OCI-LY7 (cell line): ENCODE results near the gene NAV2. TPM values are rescaled to one million over a fixed set of nuclear protein-coding genes. Genes with fewer than 3 reads are reported as not detected.
"Not testable (repeated sequence)": the region's sequence is repeated elsewhere in the genome, so short reads cannot be mapped to it uniquely, and the experiment has no call there.

ENCODE experiments used
- BruUV-seq: library from RNA; stranded (reverse); fragments of 400-500 nt; replicated peaks from 2 replicates; lab custom pipeline; 2021; lab: Mats Ljungman, UMichigan
- CTCF ChIA-PET: fragments of 300-600 bp; sonication (Branson Sonifier 250); formaldehyde crosslinking; loops from one replicate; lab custom pipeline; 2022; ENCODE audit warnings: antibody characterized with exemption; ENCODE audit not compliant: unreplicated experiment; lab: Charles Lee
- POLR2A ChIA-PET: fragments of 300-600 bp; sonication (Branson Sonifier 250); formaldehyde crosslinking; loops from one replicate; lab custom pipeline; 2022; ENCODE audit warnings: antibody characterized with exemption; lab: Charles Lee
- DNase-seq: peaks from one replicate; pipeline ENCODE4 v3.0.0-alpha.2; 2015; ENCODE audit warnings: low spot score
- H2AFZ ChIP-seq: fragments of 200-600 bp; sonication (generic), shearing (Covaris generic); 2 replicates; pipeline ENCODE4 v1.6.1; 2014; ENCODE audit warnings: mild to moderate bottlenecking, antibody characterized with exemption, low read length, moderate library complexity
- H3K27ac ChIP-seq: fragments of 200-600 bp; sonication (generic); 2 replicates; pipeline ENCODE4 v1.5.1; 2014; ENCODE audit warnings: mixed run types, low read depth, mild to moderate bottlenecking, moderate library complexity, low read length, inconsistent platforms; ENCODE audit not compliant: poor library complexity, severe bottlenecking
- H3K36me3 ChIP-seq: fragments of 200-600 bp; sonication (generic); 2 replicates; pipeline ENCODE4 v1.6.1; 2014; ENCODE audit warnings: mild to moderate bottlenecking, antibody characterized with exemption, low read length, moderate library complexity, mixed read lengths; ENCODE audit not compliant: insufficient read depth
- H3K4me1 ChIP-seq: fragments of 200-600 bp; sonication (generic); 2 replicates; pipeline ENCODE4 v1.5.1; 2014; ENCODE audit warnings: mild to moderate bottlenecking, low read length; ENCODE audit not compliant: insufficient read depth, poor library complexity, severe bottlenecking
- H3K4me2 ChIP-seq: fragments of 200-600 bp; sonication (generic); 2 replicates; pipeline ENCODE4 v1.6.1; 2014; ENCODE audit warnings: mild to moderate bottlenecking, low read length
- H3K4me3 ChIP-seq: fragments of 200-600 bp; sonication (generic); 2 replicates; pipeline ENCODE4 v1.5.1; 2014; ENCODE audit warnings: mild to moderate bottlenecking, low read depth, low read length; ENCODE audit not compliant: poor library complexity, severe bottlenecking
- H3K79me2 ChIP-seq: fragments of 200-600 bp; sonication (generic); 2 replicates; pipeline ENCODE4 v1.6.1; 2016; ENCODE audit warnings: low read depth, mild to moderate bottlenecking, low read length, moderate library complexity, mixed read lengths; ENCODE audit not compliant: insufficient read depth
- H3K9me2 ChIP-seq: fragments of 200-600 bp; sonication (generic); 2 replicates; pipeline ENCODE4 v1.6.1; 2016; ENCODE audit warnings: mild to moderate bottlenecking, low read length, mixed read lengths; ENCODE audit not compliant: insufficient read depth
- H3K9me3 ChIP-seq: fragments of 200-600 bp; sonication (generic); 2 replicates; pipeline ENCODE4 v1.6.1; 2014; ENCODE audit warnings: mild to moderate bottlenecking, mixed run types, low read length, mixed read lengths
- H4K20me1 ChIP-seq: fragments of 200-600 bp; sonication (generic); 2 replicates; pipeline ENCODE4 v1.6.1; 2014; ENCODE audit warnings: mild to moderate bottlenecking, antibody characterized with exemption, low read length, moderate library complexity, mixed read lengths; ENCODE audit not compliant: insufficient read depth
- EZH2phosphoT487 ChIP-seq: fragments of 200-600 bp; sonication (generic); IDR thresholded peaks from 2 replicates; pipeline ENCODE4 v1.6.1; 2018; ENCODE audit warnings: low read depth, borderline replicate concordance, mild to moderate bottlenecking, mixed run types, antibody characterized with exemption, low read length, moderate library complexity, mixed read lengths
- intact Hi-C: fragments of 100-400 bp; cut with micrococcal nuclease; formaldehyde crosslinking; loops from one replicate; pipeline ENCODE4 v1.10.0; 2022; ENCODE audit not compliant: unreplicated experiment
- total RNA-seq, 2 experiments: library from RNA; depleted of rRNA in 1 of 2; stranded (reverse); fragments of >200 nt in 1 of 2; shearing (Covaris generic) in 1 of 2; gene quantifications; 2 replicates each; pipeline ENCODE4 v1.2.3, GENCODE V29; 2014 to 2022
- TF ChIP-seq, protein P1 (sequence below): fragments of 200-600 bp; sonication (generic); conservative IDR thresholded peaks from 2 replicates; pipeline ENCODE4 v1.5.1; 2014; ENCODE audit warnings: mild to moderate bottlenecking, antibody characterized with exemption, low read length, moderate library complexity, mixed read lengths

NAV2 gene
- total RNA-seq, 2 experiments from 2014 or later: 0.06 to 0.68 TPM

DNA sequence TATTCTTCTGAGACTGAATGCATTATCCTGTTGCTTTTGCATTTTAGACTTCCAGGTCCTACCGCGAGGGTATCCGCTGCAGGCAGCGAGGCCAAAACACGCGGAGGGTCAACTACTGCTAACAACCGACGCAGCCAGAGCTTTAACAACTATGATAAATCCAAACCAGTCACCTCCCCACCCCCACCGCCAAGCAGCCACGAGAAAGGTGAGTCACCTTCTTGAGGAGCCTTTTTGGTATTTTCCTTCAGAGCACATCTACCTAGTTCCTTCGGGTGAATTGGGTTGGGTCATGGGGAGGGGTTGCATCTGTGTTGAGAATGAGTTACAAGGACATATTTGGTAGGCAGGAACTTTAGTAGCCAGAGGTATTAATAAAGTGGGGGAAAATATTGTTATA lies 179.8 kb downstream of the NAV2 start:
- Histone ChIP-seq H3K4me1 (no peaks in the 10 kb centered on the region), H2AFZ (no peak overlapping the region), H3K4me3 (no peak overlapping the region), H3K27ac (no peak overlapping the region), H3K4me2 (no peak overlapping the region), H3K79me2 (no peaks in the 10 kb centered on the region), H4K20me1 (no peaks in the 10 kb centered on the region), H3K9me3 (no peaks in the 10 kb centered on the region), H3K36me3 (no peaks in the 10 kb centered on the region), H3K9me2 (no peaks in the 10 kb centered on the region)
- TF ChIP-seq EZH2phosphoT487: no peak
- TF ChIP-seq, protein P1, sequence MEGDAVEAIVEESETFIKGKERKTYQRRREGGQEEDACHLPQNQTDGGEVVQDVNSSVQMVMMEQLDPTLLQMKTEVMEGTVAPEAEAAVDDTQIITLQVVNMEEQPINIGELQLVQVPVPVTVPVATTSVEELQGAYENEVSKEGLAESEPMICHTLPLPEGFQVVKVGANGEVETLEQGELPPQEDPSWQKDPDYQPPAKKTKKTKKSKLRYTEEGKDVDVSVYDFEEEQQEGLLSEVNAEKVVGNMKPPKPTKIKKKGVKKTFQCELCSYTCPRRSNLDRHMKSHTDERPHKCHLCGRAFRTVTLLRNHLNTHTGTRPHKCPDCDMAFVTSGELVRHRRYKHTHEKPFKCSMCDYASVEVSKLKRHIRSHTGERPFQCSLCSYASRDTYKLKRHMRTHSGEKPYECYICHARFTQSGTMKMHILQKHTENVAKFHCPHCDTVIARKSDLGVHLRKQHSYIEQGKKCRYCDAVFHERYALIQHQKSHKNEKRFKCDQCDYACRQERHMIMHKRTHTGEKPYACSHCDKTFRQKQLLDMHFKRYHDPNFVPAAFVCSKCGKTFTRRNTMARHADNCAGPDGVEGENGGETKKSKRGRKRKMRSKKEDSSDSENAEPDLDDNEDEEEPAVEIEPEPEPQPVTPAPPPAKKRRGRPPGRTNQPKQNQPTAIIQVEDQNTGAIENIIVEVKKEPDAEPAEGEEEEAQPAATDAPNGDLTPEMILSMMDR: no peak
- intact Hi-C loops: no loop called here
- CTCF ChIA-PET: no interaction called here
- POLR2A ChIA-PET: no interaction called here
- BruUV-seq: no TSS peak
- DNase-seq: no peak

DNA sequence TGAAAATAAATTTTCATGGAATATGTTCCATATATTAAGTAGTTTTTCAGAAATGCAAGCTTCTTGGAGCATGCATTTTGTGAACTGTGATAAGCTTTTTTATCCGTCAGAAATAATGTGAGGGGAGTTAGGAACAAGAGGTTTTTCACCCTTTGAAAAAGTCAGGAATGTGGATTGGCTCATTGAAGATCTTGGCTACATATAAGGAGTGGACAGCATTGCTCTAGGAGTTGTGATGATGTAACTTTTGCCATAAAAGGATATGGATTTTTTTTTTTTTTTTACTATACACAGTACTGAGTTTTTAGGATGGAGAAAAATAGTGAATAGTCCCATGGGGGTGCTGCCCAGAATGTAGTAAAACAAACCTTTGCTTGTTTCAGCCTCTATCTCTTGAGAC lies 180.2 kb downstream of the NAV2 start:
- no peaks in the 10 kb centered on the region for H3K9me3 ChIP-seq
- H3K27ac ChIP-seq: no peak overlapping the region
- no peaks in the 10 kb centered on the region for H3K36me3 ChIP-seq
- POLR2A ChIA-PET: no interaction called here
- CTCF ChIA-PET: no interaction called here
- no peak for DNase-seq
- H3K9me2 ChIP-seq: no peaks in the 10 kb centered on the region
- TF ChIP-seq EZH2phosphoT487: no peak
- TF ChIP-seq, protein P1: no peak
- no peak overlapping the region for H2AFZ ChIP-seq
- no peaks in the 10 kb centered on the region for H4K20me1 ChIP-seq
- no peaks in the 10 kb centered on the region for H3K4me1 ChIP-seq
- intact Hi-C loops: no loop called here
- H3K4me2 ChIP-seq: no peak overlapping the region
- H3K79me2 ChIP-seq: no peaks in the 10 kb centered on the region
- BruUV-seq: no TSS peak
- H3K4me3 ChIP-seq: no peak overlapping the region

DNA sequence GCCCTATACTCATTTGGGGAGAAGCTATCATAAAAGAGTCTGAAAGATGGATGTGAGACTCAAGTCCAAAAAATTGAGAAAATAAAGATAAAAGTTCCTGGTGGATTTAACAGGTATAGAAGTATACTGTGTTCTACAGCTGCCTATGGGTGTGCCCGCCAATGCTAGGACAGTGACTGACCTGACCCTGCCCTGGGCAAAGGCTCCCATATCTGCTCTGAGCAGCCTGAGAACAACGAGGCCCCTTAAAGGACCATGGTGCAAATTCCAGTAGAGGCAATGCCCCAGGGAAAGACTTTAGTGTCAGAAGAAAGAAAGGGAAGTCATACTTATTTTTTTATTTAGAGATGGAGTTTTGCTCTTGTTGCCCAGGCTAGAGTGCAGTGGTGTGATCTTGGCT lies 181.8 kb downstream of the NAV2 start:
- Histone ChIP-seq H2AFZ (no peak overlapping the region), H3K4me1 (no peaks in the 10 kb centered on the region), H3K79me2 (no peaks in the 10 kb centered on the region), H3K9me3 (no peaks in the 10 kb centered on the region), H3K4me3 (no peak overlapping the region), H3K9me2 (no peaks in the 10 kb centered on the region), H4K20me1 (no peaks in the 10 kb centered on the region), H3K36me3 (no peaks in the 10 kb centered on the region), H3K27ac (no peak overlapping the region), H3K4me2 (no peak overlapping the region)
- CTCF ChIA-PET: no interaction called here
- no peak for TF ChIP-seq EZH2phosphoT487
- TF ChIP-seq, protein P1: no peak
- no peak for DNase-seq
- intact Hi-C loops: no loop called here
- no TSS peak for BruUV-seq
- POLR2A ChIA-PET: no interaction called here

DNA sequence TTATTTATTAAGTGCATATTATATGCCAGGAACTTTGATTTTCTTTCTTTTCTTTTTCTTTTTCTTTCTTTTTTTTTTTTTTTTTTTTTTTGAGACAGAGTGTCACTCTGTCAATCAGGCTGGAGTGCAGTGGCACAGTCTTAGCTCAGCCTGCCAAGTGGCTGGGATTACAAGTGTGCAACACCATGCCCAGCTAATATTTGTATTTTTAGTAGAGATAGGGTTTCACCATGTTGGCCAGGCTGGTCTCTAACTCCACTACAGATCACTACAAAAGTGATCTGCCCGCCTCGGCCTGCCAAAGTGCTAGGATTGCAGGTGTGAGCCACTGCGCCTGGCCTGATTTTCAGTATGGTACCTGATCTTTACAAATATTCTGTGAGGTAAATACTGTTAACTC lies 182.4 kb downstream of the NAV2 start:
- H3K9me3 ChIP-seq, H3K4me3 ChIP-seq, DNase-seq, BruUV-seq, H3K79me2 ChIP-seq, CTCF ChIA-PET, H3K9me2 ChIP-seq, H3K4me2 ChIP-seq, H3K36me3 ChIP-seq, H3K27ac ChIP-seq, H3K4me1 ChIP-seq, H4K20me1 ChIP-seq, H2AFZ ChIP-seq, intact Hi-C loops: not testable (repeated sequence)
- POLR2A ChIA-PET: interaction anchor here (0.7 kb wide), 1 partner anchor 32 kb away, joined by 3 read pairs; no protein-coding TSS in a partner anchor
